Gastroesophageal sphincter (tissue), 3 donors: ENCODE data around the gene GMEB1.

Experiments
- POLR2A ChIP-seq, 2 donors: fragments of 450-650 bp; IDR thresholded peaks; one replicate each; pipeline ENCODE4 v1.6.1; 2017; ENCODE audit warnings: antibody characterized with exemption in 2 of 2, mild to moderate bottlenecking in 2 of 2, moderate library complexity in 1 of 2
- POLR2AphosphoS5 ChIP-seq: sonication (generic); formaldehyde crosslinking; IDR thresholded peaks from one replicate; pipeline ENCODE4 v1.6.1; 2017; ENCODE audit warnings: antibody characterized with exemption
- TF ChIP-seq, protein P1 (sequence below), 4 experiments: fragments of 200-600 bp in 2 of 4; fragments of 450-650 bp in 2 of 4; sonication (generic) in 1 of 4; IDR thresholded peaks; one replicate each; pipeline ENCODE4 v1.5.1; 2017 to 2019; ENCODE audit warnings: antibody characterized with exemption in 4 of 4, mild to moderate bottlenecking in 2 of 4, moderate library complexity in 2 of 4

DNA sequence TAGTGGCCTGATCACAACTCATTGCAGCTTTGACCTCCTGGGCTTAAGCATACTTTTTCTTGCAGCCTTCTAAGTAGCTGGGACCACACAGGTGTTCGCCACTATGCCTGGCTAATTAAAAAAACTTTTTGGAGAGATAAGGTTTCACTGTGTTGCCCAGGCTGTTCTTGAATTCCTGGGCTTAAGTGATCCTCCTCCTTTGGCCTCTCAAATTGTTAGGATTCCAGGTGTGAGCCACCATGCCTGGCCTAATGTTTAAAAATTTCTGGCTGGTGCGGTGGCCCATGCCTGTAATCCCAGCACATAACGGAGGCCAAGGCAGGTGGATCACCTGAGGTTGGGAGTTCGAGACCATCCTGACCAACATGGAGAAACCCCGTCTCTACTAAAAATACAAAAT is 92.6 kb downstream of the GMEB1 start:
- TF ChIP-seq, protein P1, sequence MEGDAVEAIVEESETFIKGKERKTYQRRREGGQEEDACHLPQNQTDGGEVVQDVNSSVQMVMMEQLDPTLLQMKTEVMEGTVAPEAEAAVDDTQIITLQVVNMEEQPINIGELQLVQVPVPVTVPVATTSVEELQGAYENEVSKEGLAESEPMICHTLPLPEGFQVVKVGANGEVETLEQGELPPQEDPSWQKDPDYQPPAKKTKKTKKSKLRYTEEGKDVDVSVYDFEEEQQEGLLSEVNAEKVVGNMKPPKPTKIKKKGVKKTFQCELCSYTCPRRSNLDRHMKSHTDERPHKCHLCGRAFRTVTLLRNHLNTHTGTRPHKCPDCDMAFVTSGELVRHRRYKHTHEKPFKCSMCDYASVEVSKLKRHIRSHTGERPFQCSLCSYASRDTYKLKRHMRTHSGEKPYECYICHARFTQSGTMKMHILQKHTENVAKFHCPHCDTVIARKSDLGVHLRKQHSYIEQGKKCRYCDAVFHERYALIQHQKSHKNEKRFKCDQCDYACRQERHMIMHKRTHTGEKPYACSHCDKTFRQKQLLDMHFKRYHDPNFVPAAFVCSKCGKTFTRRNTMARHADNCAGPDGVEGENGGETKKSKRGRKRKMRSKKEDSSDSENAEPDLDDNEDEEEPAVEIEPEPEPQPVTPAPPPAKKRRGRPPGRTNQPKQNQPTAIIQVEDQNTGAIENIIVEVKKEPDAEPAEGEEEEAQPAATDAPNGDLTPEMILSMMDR (IDR thresholded peaks at IDR 0.05) = no peak
- no peak for TF ChIP-seq POLR2A (IDR thresholded peaks at IDR 0.05)
- no peak for TF ChIP-seq POLR2AphosphoS5
